ENCODE measurements around the gene RALGAPA2.

GRCh38 chr20:20440481-20440880 is 272.0 kb downstream of the RALGAPA2 start:
- no peak for TF ChIP-seq CTCF (IDR thresholded peaks at IDR 0.05)
- TF ChIP-seq POLR2A (IDR thresholded peaks at IDR 0.05) = no peak

All from Peyer's patch (tissue), 4 donors.